HG03039 (cell line): Measurements from ENCODE around the gene DUSP5.
A peak's percentile ranks its signal among the peaks of the same experiment; 100 is the strongest.

Experiments used
- ATAC-seq: cut with Tn5 transposase; IDR thresholded peaks from one replicate; pipeline ENCODE4 v1.9.1; 2021; ENCODE audit warnings: mild to moderate bottlenecking, moderate library complexity; ENCODE audit not compliant: unreplicated experiment

Gene DUSP5

GRCh38 chr10:110498982-110499795 is 1.5 kb downstream of the DUSP5 start:
- no peak for ATAC-seq

GRCh38 chr10:110499796-110500514 is 2.2 kb downstream of the DUSP5 start:
- no peak for ATAC-seq

GRCh38 chr10:110500515-110500905 is 2.8 kb downstream of the DUSP5 start:
- no peak for ATAC-seq

- ATAC-seq = no peak
These were observed 3.6 kb downstream of the DUSP5 start for GRCh38 chr10:110501142-110501937.

- ATAC-seq = no peak
These were observed 4.6 kb downstream of the DUSP5 start for GRCh38 chr10:110502072-110502845.

- ATAC-seq = no peak
These were observed 5.2 kb downstream of the DUSP5 start for GRCh38 chr10:110502851-110503301.

GRCh38 chr10:110503528-110504110 is 5.9 kb downstream of the DUSP5 start:
- peak; percentile 0 for ATAC-seq

- peak; percentile 65 for ATAC-seq
These were observed 6.5 kb downstream of the DUSP5 start for GRCh38 chr10:110504111-110504735.

- ATAC-seq = no peak
These were observed 7.5 kb downstream of the DUSP5 start for GRCh38 chr10:110505130-110505770.

GRCh38 chr10:110506448-110506847 is 8.7 kb downstream of the DUSP5 start:
- ATAC-seq = no peak

GRCh38 chr10:110507346-110507745 is 9.6 kb downstream of the DUSP5 start:
- ATAC-seq = no peak

- no peak for ATAC-seq
These were observed 10.6 kb downstream of the DUSP5 start for GRCh38 chr10:110508159-110508788.

GRCh38 chr10:110508806-110509544 is 11.3 kb downstream of the DUSP5 start:
- no peak for ATAC-seq

- no peak for ATAC-seq
These were observed 11.9 kb downstream of the DUSP5 start for GRCh38 chr10:110509560-110509959.

GRCh38 chr10:110510086-110510485 is 12.4 kb downstream of the DUSP5 start:
- no peak for ATAC-seq

GRCh38 chr10:110510730-110511129 is 13.0 kb downstream of the DUSP5 start:
- no peak for ATAC-seq

GRCh38 chr10:110511734-110512449 is 14.2 kb downstream of the DUSP5 start:
- ATAC-seq = no peak
